ENCODE results near the gene PLXNA1.

PLXNA1 gene

DNA sequence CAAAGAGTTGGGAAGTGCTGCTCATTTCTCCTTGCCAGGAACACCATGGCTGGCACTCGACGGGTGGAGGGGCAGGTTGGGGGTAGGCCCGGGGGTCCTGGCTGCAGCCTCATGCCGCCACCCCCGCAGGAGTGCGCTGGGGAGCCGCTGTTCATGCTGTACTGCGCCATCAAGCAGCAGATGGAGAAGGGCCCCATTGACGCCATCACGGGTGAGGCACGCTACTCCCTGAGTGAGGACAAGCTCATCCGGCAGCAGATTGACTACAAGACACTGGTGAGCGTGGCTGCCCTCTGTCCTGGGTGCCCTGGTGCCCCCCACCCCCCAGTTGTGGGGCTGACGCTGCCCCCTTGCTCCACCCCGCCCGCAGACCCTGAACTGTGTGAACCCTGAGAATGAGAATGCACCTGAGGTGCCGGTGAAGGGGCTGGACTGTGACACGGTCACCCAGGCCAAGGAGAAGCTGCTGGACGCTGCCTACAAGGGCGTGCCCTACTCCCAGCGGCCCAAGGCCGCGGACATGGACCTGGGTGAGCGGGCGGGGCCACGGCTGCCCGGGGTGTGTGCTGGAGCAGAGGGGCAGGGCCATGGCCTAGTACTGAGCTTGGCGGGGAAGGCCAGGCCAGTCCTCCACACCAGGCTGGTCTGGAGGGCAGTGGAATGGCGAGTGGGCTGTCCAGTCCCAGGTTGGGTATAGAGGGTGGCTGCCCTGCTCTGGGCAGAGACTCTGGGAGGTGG is 45.1 kb downstream of the PLXNA1 start:
- TF ChIP-seq, protein P1, sequence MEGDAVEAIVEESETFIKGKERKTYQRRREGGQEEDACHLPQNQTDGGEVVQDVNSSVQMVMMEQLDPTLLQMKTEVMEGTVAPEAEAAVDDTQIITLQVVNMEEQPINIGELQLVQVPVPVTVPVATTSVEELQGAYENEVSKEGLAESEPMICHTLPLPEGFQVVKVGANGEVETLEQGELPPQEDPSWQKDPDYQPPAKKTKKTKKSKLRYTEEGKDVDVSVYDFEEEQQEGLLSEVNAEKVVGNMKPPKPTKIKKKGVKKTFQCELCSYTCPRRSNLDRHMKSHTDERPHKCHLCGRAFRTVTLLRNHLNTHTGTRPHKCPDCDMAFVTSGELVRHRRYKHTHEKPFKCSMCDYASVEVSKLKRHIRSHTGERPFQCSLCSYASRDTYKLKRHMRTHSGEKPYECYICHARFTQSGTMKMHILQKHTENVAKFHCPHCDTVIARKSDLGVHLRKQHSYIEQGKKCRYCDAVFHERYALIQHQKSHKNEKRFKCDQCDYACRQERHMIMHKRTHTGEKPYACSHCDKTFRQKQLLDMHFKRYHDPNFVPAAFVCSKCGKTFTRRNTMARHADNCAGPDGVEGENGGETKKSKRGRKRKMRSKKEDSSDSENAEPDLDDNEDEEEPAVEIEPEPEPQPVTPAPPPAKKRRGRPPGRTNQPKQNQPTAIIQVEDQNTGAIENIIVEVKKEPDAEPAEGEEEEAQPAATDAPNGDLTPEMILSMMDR (IDR thresholded peaks at IDR 0.05; ENCODE audit: borderline replicate concordance, insufficient read depth, low read depth, low read length): no peak
- no peak overlapping the region for H3K4me3 ChIP-seq (ENCODE audit: low read depth, low read length)

DNA sequence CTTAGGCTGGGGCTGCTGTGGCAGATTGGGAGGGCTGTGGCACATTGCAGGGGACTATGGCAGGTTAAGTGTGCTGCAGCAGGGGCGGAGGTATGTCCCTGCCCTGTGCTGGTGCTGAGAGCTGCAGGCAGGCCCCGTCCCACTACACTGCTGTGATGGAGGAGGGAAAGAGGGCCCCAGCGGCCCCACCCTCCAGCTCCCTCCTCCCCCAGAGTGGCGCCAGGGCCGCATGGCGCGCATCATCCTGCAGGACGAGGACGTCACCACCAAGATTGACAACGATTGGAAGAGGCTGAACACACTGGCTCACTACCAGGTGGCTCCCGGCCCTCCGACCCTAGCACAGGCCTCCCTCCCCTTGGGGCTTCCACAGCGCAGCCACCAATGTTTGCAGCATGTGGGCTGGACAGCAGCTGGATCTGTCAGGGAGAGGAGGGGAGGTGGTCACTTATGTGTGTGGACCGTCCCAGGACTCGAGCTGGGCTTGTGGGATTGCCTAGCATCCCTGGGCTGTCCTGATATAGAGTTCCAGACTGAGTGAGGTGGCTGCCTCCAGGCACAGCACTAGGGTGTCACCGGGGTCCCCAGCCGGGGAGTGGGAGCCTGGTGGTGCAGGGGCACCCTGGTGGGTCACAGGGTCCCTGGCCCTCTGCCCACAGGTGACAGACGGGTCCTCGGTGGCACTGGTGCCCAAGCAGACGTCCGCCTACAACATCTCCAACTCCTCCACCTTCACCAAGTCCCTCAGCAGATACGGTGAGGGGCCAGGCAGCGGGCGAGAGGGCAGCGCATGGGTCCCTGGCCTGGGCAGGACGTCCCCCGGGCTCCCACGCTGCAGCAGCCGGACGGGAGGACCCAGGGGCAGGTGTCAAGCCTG is 46.1 kb downstream of the PLXNA1 start:
- H3K4me3 ChIP-seq (ENCODE audit: low read depth, low read length): no peak overlapping the region

GRCh38 chr3:127029658-127030507 is 47.0 kb downstream of the PLXNA1 start:
- TF ChIP-seq, protein P1 (IDR thresholded peaks at IDR 0.05; ENCODE audit: borderline replicate concordance, insufficient read depth, low read depth, low read length): no peak
- H3K4me3 ChIP-seq (ENCODE audit: low read depth, low read length): no peak overlapping the region

More for the DNA sequence above, 46.1 kb downstream of the PLXNA1 start:
- TF ChIP-seq, protein P1 (IDR thresholded peaks at IDR 0.05; ENCODE audit: borderline replicate concordance, insufficient read depth, low read depth, low read length): no peak

DNA sequence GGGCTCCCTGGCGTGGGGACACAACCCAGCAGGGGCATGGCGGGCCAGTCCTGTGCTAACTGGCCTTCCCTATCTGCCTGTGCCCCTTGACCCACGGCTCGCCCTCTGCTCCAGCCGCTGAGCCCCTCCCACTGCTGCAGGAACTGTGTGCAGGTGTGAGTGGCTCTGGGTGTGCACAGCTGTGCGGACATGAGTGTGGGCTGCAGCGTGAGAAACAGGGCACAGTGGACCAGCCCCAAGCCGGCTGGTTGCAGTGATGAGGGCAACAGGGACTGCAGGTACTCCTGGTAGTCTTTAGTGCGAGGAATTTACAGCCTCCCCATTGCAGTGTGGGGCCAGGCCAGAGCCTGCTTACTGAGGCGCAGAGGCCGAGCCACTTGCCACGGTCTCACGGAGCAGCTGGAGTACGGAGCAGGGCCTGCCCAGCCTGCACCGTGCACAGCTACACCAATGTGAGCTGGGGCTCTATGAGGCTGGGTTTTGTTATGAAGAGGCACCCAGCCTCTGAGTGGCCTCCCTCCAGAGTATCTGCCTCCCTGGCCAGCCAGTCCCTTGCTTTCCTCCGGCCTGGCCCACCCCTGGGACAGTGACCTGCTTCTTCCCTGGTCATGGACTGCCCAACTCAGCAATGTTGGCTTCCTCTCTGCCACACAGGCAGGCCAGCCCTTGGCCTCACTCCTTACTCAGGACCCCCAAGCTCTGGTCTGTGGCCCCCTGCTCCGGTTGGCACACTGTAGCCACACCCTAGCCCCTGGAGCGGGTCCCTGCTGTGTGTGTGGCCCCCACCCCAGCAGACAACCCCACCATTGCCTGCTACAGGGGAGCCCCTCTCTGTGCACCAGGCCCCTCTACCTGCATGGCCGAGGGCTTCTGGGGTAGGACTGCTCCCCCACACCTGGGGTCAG is 47.8 kb downstream of the PLXNA1 start:
- H3K4me3 ChIP-seq (ENCODE audit: low read depth, low read length): no peak overlapping the region
- TF ChIP-seq, protein P1 (IDR thresholded peaks at IDR 0.05; ENCODE audit: borderline replicate concordance, insufficient read depth, low read depth, low read length): no peak

- TF ChIP-seq, protein P1 (IDR thresholded peaks at IDR 0.05; ENCODE audit: borderline replicate concordance, insufficient read depth, low read depth, low read length): no peak
- H3K4me3 ChIP-seq (ENCODE audit: low read depth, low read length): no peak overlapping the region
Observed at GRCh38 chr3:127031413-127031810, 48.5 kb downstream of the PLXNA1 start.

GRCh38 chr3:127031845-127032244 is 48.9 kb downstream of the PLXNA1 start:
- H3K4me3 ChIP-seq (ENCODE audit: low read depth, low read length): no peak overlapping the region
- TF ChIP-seq, protein P1 (IDR thresholded peaks at IDR 0.05; ENCODE audit: borderline replicate concordance, insufficient read depth, low read depth, low read length): no peak
